Lower leg skin (tissue), 3 donors: ENCODE results near the gene UBE2J1.

Source experiments
- POLR2A ChIP-seq, 2 donors: fragments of 450-650 bp; IDR thresholded peaks; one replicate each; pipeline ENCODE4 v1.6.1; 2016 to 2017; ENCODE audit warnings: antibody characterized with exemption in 2 of 2, mild to moderate bottlenecking in 1 of 2, moderate library complexity in 1 of 2
- TF ChIP-seq, protein P1 (sequence below), 3 donors: fragments of 450-650 bp; IDR thresholded peaks; one replicate each; pipeline ENCODE4 v1.5.1; 2016; ENCODE audit warnings: antibody characterized with exemption in 3 of 3, mild to moderate bottlenecking in 3 of 3, moderate library complexity in 2 of 3

DNA sequence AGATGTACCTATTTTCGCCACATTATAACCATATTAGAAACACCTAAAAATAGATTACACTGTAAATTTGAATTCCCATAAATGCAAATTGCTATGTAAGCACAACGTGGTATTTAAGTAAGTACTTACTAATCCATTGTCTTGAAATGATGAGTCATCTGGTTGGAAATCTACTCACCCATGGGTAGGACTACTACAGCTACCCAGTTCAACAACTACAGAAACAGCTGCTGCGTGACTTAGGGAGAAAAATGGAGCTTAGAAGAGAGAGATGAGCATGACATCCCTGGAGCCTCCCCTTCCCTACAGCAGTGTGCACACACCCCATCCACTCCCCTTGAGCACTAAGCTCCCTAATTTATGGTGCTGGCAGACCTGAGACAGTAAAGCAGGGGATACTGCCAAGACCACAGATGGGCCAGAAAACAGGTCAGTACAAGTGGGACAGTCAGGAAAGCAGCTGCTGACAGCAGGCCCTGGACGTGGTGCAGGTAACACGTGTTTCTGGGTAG lies 32.7 kb upstream of the UBE2J1 start:
- TF ChIP-seq, protein P1, sequence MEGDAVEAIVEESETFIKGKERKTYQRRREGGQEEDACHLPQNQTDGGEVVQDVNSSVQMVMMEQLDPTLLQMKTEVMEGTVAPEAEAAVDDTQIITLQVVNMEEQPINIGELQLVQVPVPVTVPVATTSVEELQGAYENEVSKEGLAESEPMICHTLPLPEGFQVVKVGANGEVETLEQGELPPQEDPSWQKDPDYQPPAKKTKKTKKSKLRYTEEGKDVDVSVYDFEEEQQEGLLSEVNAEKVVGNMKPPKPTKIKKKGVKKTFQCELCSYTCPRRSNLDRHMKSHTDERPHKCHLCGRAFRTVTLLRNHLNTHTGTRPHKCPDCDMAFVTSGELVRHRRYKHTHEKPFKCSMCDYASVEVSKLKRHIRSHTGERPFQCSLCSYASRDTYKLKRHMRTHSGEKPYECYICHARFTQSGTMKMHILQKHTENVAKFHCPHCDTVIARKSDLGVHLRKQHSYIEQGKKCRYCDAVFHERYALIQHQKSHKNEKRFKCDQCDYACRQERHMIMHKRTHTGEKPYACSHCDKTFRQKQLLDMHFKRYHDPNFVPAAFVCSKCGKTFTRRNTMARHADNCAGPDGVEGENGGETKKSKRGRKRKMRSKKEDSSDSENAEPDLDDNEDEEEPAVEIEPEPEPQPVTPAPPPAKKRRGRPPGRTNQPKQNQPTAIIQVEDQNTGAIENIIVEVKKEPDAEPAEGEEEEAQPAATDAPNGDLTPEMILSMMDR (IDR thresholded peaks at IDR 0.05) = no peak
- no peak for TF ChIP-seq POLR2A (IDR thresholded peaks at IDR 0.05)
